Measurements from ENCODE around the gene GPR108.
"Not testable (repeated sequence)": the region's sequence is repeated elsewhere in the genome, so short reads cannot be mapped to it uniquely, and the experiment has no call there.

GPR108 gene

DNA sequence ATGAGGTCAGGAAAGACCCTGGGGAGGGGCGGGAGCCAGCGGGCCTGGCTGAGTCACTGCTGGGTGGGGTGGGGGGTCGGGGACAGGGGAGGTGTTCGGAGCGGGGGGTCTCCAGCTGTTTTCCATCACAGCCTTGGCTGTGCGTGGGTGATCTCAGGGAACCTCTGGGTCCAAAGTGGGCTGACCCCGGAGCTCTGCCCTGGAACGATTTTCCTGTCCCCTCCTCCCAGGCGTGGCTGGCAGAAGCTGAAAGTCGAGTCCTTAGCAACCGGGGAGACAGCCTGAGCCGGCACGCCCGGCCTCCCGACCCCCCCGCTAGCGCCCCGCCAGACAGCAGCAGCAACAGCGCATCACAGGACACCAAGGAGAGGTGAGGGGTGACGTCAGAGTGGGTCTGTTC is 12.7 kb upstream of the GPR108 start:
- TF ChIP-seq CTCF (IDR thresholded peaks at IDR 0.05; ENCODE audit: control insufficient read depth, insufficient read depth, low read depth, low read length, missing control alignments): no peak
- no peak for DNase-seq (ENCODE audit: low read depth)
- no peak overlapping the region for H3K4me3 ChIP-seq (ENCODE audit: control insufficient read depth, low read depth, low read length)

GRCh38 chr19:6748543-6748942 is 11.2 kb upstream of the GPR108 start:
- not testable (repeated sequence) for DNase-seq (ENCODE audit: low read depth); H3K4me3 ChIP-seq (ENCODE audit: control insufficient read depth, low read depth, low read length)

DNA sequence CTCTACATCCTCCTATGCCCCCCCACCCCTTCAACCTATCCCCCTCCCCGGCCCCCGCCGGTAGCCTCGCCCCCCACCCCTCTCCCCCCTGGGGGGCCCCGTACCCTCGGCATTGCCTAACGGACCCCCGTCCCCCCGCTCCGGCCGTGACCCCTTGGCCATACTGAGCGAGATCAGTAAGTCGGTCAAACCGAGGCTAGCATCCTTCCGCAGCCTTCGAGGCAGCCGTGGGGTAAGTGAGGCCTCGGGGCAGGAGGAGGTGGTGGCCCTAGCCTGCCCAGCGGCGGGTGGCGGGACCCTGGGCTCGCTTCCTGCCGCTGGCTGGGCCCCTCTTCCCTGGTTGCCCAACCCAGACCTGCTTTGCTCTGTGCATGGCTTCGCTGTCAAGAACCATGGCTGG is 8.6 kb upstream of the GPR108 start:
- no peak for TF ChIP-seq CTCF (IDR thresholded peaks at IDR 0.05; ENCODE audit: control insufficient read depth, insufficient read depth, low read depth, low read length, missing control alignments)
- DNase-seq (ENCODE audit: low read depth): no peak
- H3K4me3 ChIP-seq (ENCODE audit: control insufficient read depth, low read depth, low read length): no peak overlapping the region

GRCh38 chr19:6744381-6745301 is 7.3 kb upstream of the GPR108 start:
- no peak for DNase-seq (ENCODE audit: low read depth)
- no peak overlapping the region for H3K4me3 ChIP-seq (ENCODE audit: control insufficient read depth, low read depth, low read length)
- TF ChIP-seq CTCF (IDR thresholded peaks at IDR 0.05; ENCODE audit: control insufficient read depth, insufficient read depth, low read depth, low read length, missing control alignments): no peak

DNA sequence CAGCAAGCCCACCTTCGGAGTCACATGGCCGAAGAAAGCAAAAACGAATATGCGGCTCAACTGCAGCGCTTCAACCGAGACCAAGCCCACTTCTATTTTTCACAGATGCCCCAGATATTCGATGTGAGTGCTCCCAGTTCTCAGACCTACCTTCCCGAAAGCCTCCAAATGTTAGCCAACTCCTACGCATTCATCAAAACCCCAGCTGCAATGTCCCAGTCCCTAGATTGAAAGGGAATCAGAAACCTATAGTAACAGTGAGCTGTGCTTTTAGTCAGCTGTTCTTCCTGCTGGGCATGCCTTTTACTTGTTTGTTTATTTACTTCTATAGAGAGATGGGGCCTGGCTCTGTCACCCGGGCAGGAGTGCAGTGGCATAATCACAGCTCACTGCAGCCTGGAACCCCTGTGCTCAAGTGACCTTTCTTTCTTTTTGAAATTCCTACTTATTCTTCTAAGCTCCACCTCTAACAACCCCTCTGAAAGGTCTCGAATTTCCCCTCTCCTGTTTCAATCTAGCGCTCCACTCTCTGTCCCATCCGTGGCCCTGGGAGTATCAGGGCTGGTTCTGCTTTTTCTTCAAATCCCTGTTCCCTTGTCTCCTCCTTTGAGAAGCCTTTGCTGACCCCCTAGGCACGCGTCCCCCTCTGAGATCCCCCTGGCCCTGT is 6.5 kb upstream of the GPR108 start:
- DNase-seq (ENCODE audit: low read depth): no peak
- TF ChIP-seq CTCF (IDR thresholded peaks at IDR 0.05; ENCODE audit: control insufficient read depth, insufficient read depth, low read depth, low read length, missing control alignments): no peak
- no peak overlapping the region for H3K4me3 ChIP-seq (ENCODE audit: control insufficient read depth, low read depth, low read length)

- no peak overlapping the region for H3K4me3 ChIP-seq (ENCODE audit: control insufficient read depth, low read depth, low read length)
- DNase-seq (ENCODE audit: low read depth): no peak
- no peak for TF ChIP-seq CTCF (IDR thresholded peaks at IDR 0.05; ENCODE audit: control insufficient read depth, insufficient read depth, low read depth, low read length, missing control alignments)
Measured at GRCh38 chr19:6743066-6743465, 5.7 kb upstream of the GPR108 start.

All from AG09309 (cell line).